ENCODE results near the gene CHRNA9.

GRCh38 chr4:40285692-40286091 is 49.4 kb upstream of the CHRNA9 start:
- TF ChIP-seq NR3C1 (IDR thresholded peaks at IDR 0.05), result no peak
- no peak for TF ChIP-seq REST (IDR thresholded peaks at IDR 0.05)
- TF ChIP-seq KDM5A (IDR thresholded peaks at IDR 0.05), result no peak
- TF ChIP-seq POLR2A (IDR thresholded peaks at IDR 0.05; ENCODE audit: low read length), result no peak
- no peak for TF ChIP-seq CEBPB (IDR thresholded peaks at IDR 0.05)
- TF ChIP-seq SMC3 (IDR thresholded peaks at IDR 0.05), result no peak
- no peak for TF ChIP-seq CTCF (IDR thresholded peaks at IDR 0.05)
- TF ChIP-seq EP300 (IDR thresholded peaks at IDR 0.05), result no peak
- no peak for TF ChIP-seq HMGXB4 (CRISPR knock-in tag; IDR thresholded peaks at IDR 0.05; ENCODE audit: borderline replicate concordance)
- TF ChIP-seq CBX8 (IDR thresholded peaks at IDR 0.05), result no peak
- TF ChIP-seq HDAC2 (IDR thresholded peaks at IDR 0.05), result no peak
- no peak for TF ChIP-seq RCOR1 (IDR thresholded peaks at IDR 0.05; ENCODE audit: low read depth, low read length)
- TF ChIP-seq MYC (IDR thresholded peaks at IDR 0.05; ENCODE audit: borderline replicate concordance, low read length), result no peak
- TF ChIP-seq HOXA7 (CRISPR knock-in tag; IDR thresholded peaks at IDR 0.05), result no peak
